Measurements from ENCODE around the gene CEMIP2. TPM values are rescaled to one million over a fixed set of nuclear protein-coding genes. Genes with fewer than 3 reads are reported as not detected.
"Not testable (repeated sequence)": the region's sequence is repeated elsewhere in the genome, so short reads cannot be mapped to it uniquely, and the experiment has no call there.

Gene CEMIP2
- total and polyA plus RNA-seq, 4 donors = 18.8 to 123 (median 38.6) TPM

DNA sequence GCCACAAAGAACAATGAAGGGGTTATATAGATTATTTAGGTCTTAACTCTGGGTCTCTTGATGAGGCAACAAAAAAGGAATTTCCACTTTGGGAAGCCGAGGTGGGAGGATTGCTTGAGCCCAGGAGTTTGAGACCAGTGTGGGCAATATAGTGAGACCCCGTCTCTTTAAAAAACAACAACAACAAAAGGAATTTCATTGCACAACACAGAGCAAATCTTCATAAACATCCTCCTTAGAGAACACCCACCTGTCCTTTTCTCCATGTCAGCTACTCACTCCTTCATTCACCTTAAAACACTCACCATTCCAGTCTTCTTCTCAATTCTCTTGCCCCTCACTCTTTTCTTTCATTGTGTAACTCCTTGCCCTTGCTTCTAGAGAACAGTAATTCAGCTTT is 39.8 kb upstream of the CEMIP2 start:
- TF ChIP-seq JUND (IDR thresholded peaks at IDR 0.05) (no peak), MAX (IDR thresholded peaks at IDR 0.05) (no peak), HNF4G (IDR thresholded peaks at IDR 0.05) (no peak), SP1 (IDR thresholded peaks at IDR 0.05) (no peak)
- TF ChIP-seq, protein P1, sequence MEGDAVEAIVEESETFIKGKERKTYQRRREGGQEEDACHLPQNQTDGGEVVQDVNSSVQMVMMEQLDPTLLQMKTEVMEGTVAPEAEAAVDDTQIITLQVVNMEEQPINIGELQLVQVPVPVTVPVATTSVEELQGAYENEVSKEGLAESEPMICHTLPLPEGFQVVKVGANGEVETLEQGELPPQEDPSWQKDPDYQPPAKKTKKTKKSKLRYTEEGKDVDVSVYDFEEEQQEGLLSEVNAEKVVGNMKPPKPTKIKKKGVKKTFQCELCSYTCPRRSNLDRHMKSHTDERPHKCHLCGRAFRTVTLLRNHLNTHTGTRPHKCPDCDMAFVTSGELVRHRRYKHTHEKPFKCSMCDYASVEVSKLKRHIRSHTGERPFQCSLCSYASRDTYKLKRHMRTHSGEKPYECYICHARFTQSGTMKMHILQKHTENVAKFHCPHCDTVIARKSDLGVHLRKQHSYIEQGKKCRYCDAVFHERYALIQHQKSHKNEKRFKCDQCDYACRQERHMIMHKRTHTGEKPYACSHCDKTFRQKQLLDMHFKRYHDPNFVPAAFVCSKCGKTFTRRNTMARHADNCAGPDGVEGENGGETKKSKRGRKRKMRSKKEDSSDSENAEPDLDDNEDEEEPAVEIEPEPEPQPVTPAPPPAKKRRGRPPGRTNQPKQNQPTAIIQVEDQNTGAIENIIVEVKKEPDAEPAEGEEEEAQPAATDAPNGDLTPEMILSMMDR (IDR thresholded peaks at IDR 0.05; ENCODE audit: low read depth, low read length, missing input control) = no peak
- H3K9ac ChIP-seq (ENCODE audit: low read depth in 1 of 2, low read length in 2 of 2) = no peak overlapping the region
- H3K4me1 ChIP-seq (ENCODE audit: control insufficient read depth in 4 of 4, insufficient read depth in 4 of 4, low read length in 3 of 4) = peaks cover 0 to 5% (median 3%) of the 10 kb centered on the region in 4 donors
- no peak overlapping the region for H3K27ac ChIP-seq (ENCODE audit: low read depth in 1 of 2, low read length in 2 of 2)
- H3K4me3 ChIP-seq (ENCODE audit: low read depth in 1 of 3, low read length in 3 of 3) = no peak overlapping the region
- H3K27me3 ChIP-seq (ENCODE audit: control insufficient read depth in 4 of 4, insufficient read depth in 4 of 4, low read length in 3 of 4) = no peaks in the 10 kb centered on the region
- 94% methylated on average over 2 of the region's 2 CpGs for WGBS
- no peak for DNase-seq (ENCODE audit: low spot score)
- H3K36me3 ChIP-seq (ENCODE audit: control insufficient read depth in 4 of 4, insufficient read depth in 3 of 4, low read depth in 1 of 4, low read length in 3 of 4) = no peaks in the 10 kb centered on the region
- H3K9me3 ChIP-seq (ENCODE audit: control insufficient read depth in 4 of 4, low read length in 3 of 4) = no peaks in the 10 kb centered on the region

GRCh38 chr9:71806901-71807307 is 38.6 kb upstream of the CEMIP2 start:
- no peak overlapping the region for H3K4me3 ChIP-seq (ENCODE audit: low read depth in 1 of 3, low read length in 3 of 3)
- H3K36me3 ChIP-seq (ENCODE audit: control insufficient read depth in 4 of 4, insufficient read depth in 3 of 4, low read depth in 1 of 4, low read length in 3 of 4) = no peaks in the 10 kb centered on the region
- DNase-seq (ENCODE audit: low spot score) = peak; percentile 44
- no peaks in the 10 kb centered on the region for H3K9me3 ChIP-seq (ENCODE audit: control insufficient read depth in 4 of 4, low read length in 3 of 4)
- TF ChIP-seq MAX (IDR thresholded peaks at IDR 0.05) (no peak), SP1 (IDR thresholded peaks at IDR 0.05) (no peak), ATF3 (IDR thresholded peaks at IDR 0.05) (no peak), YY1 (IDR thresholded peaks at IDR 0.05) (peak; percentile 41), GABPA (IDR thresholded peaks at IDR 0.05 in 1 of 2, conservative IDR thresholded peaks at IDR 0.05 in 1 of 2) (no peak), JUND (IDR thresholded peaks at IDR 0.05) (no peak), HNF4A (conservative IDR thresholded peaks at IDR 0.05) (no peak), TAF1 (conservative IDR thresholded peaks at IDR 0.05) (no peak), EGR1 (IDR thresholded peaks at IDR 0.05; ENCODE audit: low read depth in 2 of 2) (no peak), HNF4G (IDR thresholded peaks at IDR 0.05) (no peak), FOXA1 (IDR thresholded peaks at IDR 0.05) (no peak), ZBTB33 (IDR thresholded peaks at IDR 0.05) (no peak), NR2F2 (IDR thresholded peaks at IDR 0.05) (no peak), RAD21 (IDR thresholded peaks at IDR 0.05) (peak; percentile 99 to 100), FOXA2 (IDR thresholded peaks at IDR 0.05) (no peak), RXRA (IDR thresholded peaks at IDR 0.05) (peak in 1 of 2 donors; percentile 19)
- TF ChIP-seq, protein P1 (IDR thresholded peaks at IDR 0.05; ENCODE audit: low read depth, low read length, missing input control) = peak; percentile 97
- TF ChIP-seq, protein P2, sequence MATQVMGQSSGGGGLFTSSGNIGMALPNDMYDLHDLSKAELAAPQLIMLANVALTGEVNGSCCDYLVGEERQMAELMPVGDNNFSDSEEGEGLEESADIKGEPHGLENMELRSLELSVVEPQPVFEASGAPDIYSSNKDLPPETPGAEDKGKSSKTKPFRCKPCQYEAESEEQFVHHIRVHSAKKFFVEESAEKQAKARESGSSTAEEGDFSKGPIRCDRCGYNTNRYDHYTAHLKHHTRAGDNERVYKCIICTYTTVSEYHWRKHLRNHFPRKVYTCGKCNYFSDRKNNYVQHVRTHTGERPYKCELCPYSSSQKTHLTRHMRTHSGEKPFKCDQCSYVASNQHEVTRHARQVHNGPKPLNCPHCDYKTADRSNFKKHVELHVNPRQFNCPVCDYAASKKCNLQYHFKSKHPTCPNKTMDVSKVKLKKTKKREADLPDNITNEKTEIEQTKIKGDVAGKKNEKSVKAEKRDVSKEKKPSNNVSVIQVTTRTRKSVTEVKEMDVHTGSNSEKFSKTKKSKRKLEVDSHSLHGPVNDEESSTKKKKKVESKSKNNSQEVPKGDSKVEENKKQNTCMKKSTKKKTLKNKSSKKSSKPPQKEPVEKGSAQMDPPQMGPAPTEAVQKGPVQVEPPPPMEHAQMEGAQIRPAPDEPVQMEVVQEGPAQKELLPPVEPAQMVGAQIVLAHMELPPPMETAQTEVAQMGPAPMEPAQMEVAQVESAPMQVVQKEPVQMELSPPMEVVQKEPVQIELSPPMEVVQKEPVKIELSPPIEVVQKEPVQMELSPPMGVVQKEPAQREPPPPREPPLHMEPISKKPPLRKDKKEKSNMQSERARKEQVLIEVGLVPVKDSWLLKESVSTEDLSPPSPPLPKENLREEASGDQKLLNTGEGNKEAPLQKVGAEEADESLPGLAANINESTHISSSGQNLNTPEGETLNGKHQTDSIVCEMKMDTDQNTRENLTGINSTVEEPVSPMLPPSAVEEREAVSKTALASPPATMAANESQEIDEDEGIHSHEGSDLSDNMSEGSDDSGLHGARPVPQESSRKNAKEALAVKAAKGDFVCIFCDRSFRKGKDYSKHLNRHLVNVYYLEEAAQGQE (IDR thresholded peaks at IDR 0.05) = no peak
- H3K9ac ChIP-seq (ENCODE audit: low read depth in 1 of 2, low read length in 2 of 2) = no peak overlapping the region
- no peaks in the 10 kb centered on the region for H3K27me3 ChIP-seq (ENCODE audit: control insufficient read depth in 4 of 4, insufficient read depth in 4 of 4, low read length in 3 of 4)
- WGBS = 12% methylated on average over 1 of the region's 1 CpG
- no peak overlapping the region for H3K27ac ChIP-seq (ENCODE audit: low read depth in 1 of 2, low read length in 2 of 2)
- peaks cover 0 to 5% (median 3%) of the 10 kb centered on the region in 4 donors for H3K4me1 ChIP-seq (ENCODE audit: control insufficient read depth in 4 of 4, insufficient read depth in 4 of 4, low read length in 3 of 4)

- not testable (repeated sequence) for H3K9me3 ChIP-seq (ENCODE audit: control insufficient read depth in 4 of 4, low read length in 3 of 4); H3K27ac ChIP-seq (ENCODE audit: low read depth in 1 of 2, low read length in 2 of 2); H3K27me3 ChIP-seq (ENCODE audit: control insufficient read depth in 4 of 4, insufficient read depth in 4 of 4, low read length in 3 of 4); H3K4me1 ChIP-seq (ENCODE audit: control insufficient read depth in 4 of 4, insufficient read depth in 4 of 4, low read length in 3 of 4); DNase-seq (ENCODE audit: low spot score); H3K36me3 ChIP-seq (ENCODE audit: control insufficient read depth in 4 of 4, insufficient read depth in 3 of 4, low read depth in 1 of 4, low read length in 3 of 4); H3K9ac ChIP-seq (ENCODE audit: low read depth in 1 of 2, low read length in 2 of 2); H3K4me3 ChIP-seq (ENCODE audit: low read depth in 1 of 3, low read length in 3 of 3)
- WGBS = 68% methylated on average over 1 of the region's 1 CpG
Observed at GRCh38 chr9:71805096-71805495, 36.8 kb upstream of the CEMIP2 start.

All from liver (tissue), 9 donors.